Measurements from ENCODE around the gene HOXA9.

GRCh38 chr7:27204851-27205322, 39.5 kb upstream of the HOXA9 start:
- no peak for TF ChIP-seq CTCF (IDR thresholded peaks at IDR 0.05; ENCODE audit: low read depth, low read length)
- no peak for TF ChIP-seq MAX (IDR thresholded peaks at IDR 0.05; ENCODE audit: low read depth, low read length)
- TF ChIP-seq POLR2A (IDR thresholded peaks at IDR 0.05; ENCODE audit: extremely low read depth, insufficient read length): no peak

Measured in NB4 (cell line).